Panc1 (cell line): ENCODE measurements around the gene TM9SF3. TPM values are rescaled to one million over a fixed set of nuclear protein-coding genes. Genes with fewer than 3 reads are reported as not detected.

Experiments
- ATAC-seq: fragments of 200-7000 bp; cut with Tn5 transposase; 2 replicates; pipeline ENCODE4 v1.9.1; 2020; ENCODE audit warnings: mild to moderate bottlenecking, moderate library complexity
- BruUV-seq: library from RNA; stranded (reverse); fragments of 400-500 nt; replicated peaks from 2 replicates; lab custom pipeline; 2021; lab: Mats Ljungman, UMichigan
- CTCF ChIA-PET: fragments of 300-600 bp; sonication (Branson Sonifier 250); formaldehyde crosslinking; loops from one replicate; lab custom pipeline; 2022; ENCODE audit warnings: antibody characterized with exemption; lab: Charles Lee
- POLR2A ChIA-PET: fragments of 300-600 bp; sonication (Branson Sonifier 250); formaldehyde crosslinking; loops from one replicate; lab custom pipeline; 2022; ENCODE audit warnings: antibody characterized with exemption; lab: Charles Lee
- DNase-seq: peaks from one replicate; pipeline ENCODE4 v3.0.0-alpha.2; 2010; ENCODE audit warnings: low read depth, low spot score
- H3K27ac ChIP-seq: 2 replicates; pipeline ENCODE4 v1.5.1; 2011; ENCODE audit warnings: mild to moderate bottlenecking, low read length, inconsistent platforms
- H3K27me3 ChIP-seq: fragments of 200-500 bp; sonication (Bioruptor generic); 2 replicates; pipeline ENCODE4 v1.6.0; 2014; ENCODE audit warnings: low read length, inconsistent platforms; ENCODE audit not compliant: control insufficient read depth, insufficient read depth
- H3K36me3 ChIP-seq: fragments of 200-500 bp; sonication (Bioruptor generic); 2 replicates; pipeline ENCODE4 v1.5.1; 2014; ENCODE audit warnings: inconsistent platforms, mild to moderate bottlenecking, low read length, moderate library complexity; ENCODE audit not compliant: control insufficient read depth, insufficient read depth
- H3K4me1 ChIP-seq: 2 replicates; pipeline ENCODE4 v1.5.1; 2011; ENCODE audit warnings: inconsistent platforms, mild to moderate bottlenecking, low read length, moderate library complexity; ENCODE audit not compliant: control insufficient read depth, insufficient read depth
- H3K4me3 ChIP-seq, 2 experiments: 2 replicates each; pipeline ENCODE4 v1.5.1; 2011 to 2012; ENCODE audit warnings: low read depth in 2 of 2, low read length in 2 of 2, mild to moderate bottlenecking in 2 of 2, inconsistent platforms in 1 of 2, moderate library complexity in 1 of 2
- H3K9me3 ChIP-seq: fragments of 200-500 bp; sonication (Bioruptor generic); 2 replicates; pipeline ENCODE4 v1.5.1; 2014; ENCODE audit warnings: low read depth, mild to moderate bottlenecking, inconsistent platforms, low read length, moderate library complexity; ENCODE audit not compliant: control insufficient read depth, insufficient read depth
- POLR2AphosphoS5 ChIP-seq: IDR thresholded peaks from 2 replicates; pipeline ENCODE4 v1.6.1; 2012; ENCODE audit warnings: mild to moderate bottlenecking, low read depth, low read length, moderate library complexity
- REST ChIP-seq, 2 experiments: IDR thresholded peaks; 2 replicates each; pipeline ENCODE4 v1.6.1; 2011 to 2012; ENCODE audit warnings: low read depth in 2 of 2, control low read depth in 1 of 2, low read length in 1 of 2, mild to moderate bottlenecking in 1 of 2, moderate library complexity in 1 of 2; ENCODE audit not compliant: insufficient read depth in 1 of 2
- SIN3A ChIP-seq: IDR thresholded peaks from 2 replicates; pipeline ENCODE4 v1.6.1; 2012; ENCODE audit warnings: low read depth, mild to moderate bottlenecking, low read length, moderate library complexity, borderline replicate concordance; ENCODE audit not compliant: insufficient read depth
- TCF7L2 ChIP-seq: IDR thresholded peaks from 2 replicates; pipeline ENCODE4 v1.6.1; 2011; ENCODE audit warnings: mild to moderate bottlenecking, low read depth, low read length, inconsistent platforms
- in situ Hi-C: cut with HindIII; loops from 2 replicates; pipeline ENCODE4 v1.10.0; 2016; ENCODE audit warnings: low sequenced_read_pairs, low pct_unique_long_range_greater_than_20kb
- intact Hi-C: fragments of 100-400 bp; cut with micrococcal nuclease; formaldehyde crosslinking; loops from one replicate; pipeline ENCODE4 v1.10.0; 2022; ENCODE audit not compliant: unreplicated experiment
- total RNA-seq: library from RNA; stranded (reverse); gene quantifications from one replicate; pipeline ENCODE4 v1.2.1, GENCODE V29; 2021; ENCODE audit not compliant: unreplicated experiment
- TF ChIP-seq, protein P1 (sequence below): fragments of 450-650 bp; IDR thresholded peaks from 2 replicates; pipeline ENCODE4 v1.5.1; 2017; ENCODE audit warnings: mild to moderate bottlenecking

The TM9SF3 gene
- total RNA-seq, 1 experiment from 2014 or later = 179 TPM

DNA sequence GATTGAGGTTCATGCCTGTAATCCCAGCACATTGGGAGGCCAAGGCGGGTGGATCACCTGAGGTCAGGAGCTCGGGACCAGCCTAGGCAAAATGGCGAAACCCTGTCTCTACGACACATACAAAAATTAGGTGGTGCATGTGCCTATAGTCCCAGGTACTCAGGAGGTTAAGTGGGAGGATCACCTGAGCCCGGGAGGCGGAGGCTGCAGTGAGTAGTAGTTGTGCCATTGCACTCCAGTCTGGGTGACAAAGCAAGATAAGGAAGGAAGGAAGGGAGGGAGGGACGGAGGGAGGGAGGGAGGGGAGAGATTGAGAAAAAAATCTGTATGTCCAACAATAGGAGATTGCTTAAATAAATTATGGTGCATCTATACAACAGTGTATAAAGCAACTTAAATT lies 86.3 kb downstream of the TM9SF3 start:
- ChIA-PET CTCF (interaction anchor here (0.7 kb wide), 1 partner anchor 154 kb away, joined by 3 read pairs; no protein-coding TSS in a partner anchor), POLR2A (no interaction called here)
- DNase-seq (no peak), ATAC-seq (no peak)
- no peaks in the 10 kb centered on the region for H3K36me3 ChIP-seq
- no peak overlapping the region for H3K4me3 ChIP-seq
- intact Hi-C loops (no loop called here), in situ Hi-C loops (no loop called here)
- no peak for TF ChIP-seq SIN3A
- TF ChIP-seq TCF7L2 = no peak
- TF ChIP-seq POLR2AphosphoS5 = no peak
- TF ChIP-seq, protein P1, sequence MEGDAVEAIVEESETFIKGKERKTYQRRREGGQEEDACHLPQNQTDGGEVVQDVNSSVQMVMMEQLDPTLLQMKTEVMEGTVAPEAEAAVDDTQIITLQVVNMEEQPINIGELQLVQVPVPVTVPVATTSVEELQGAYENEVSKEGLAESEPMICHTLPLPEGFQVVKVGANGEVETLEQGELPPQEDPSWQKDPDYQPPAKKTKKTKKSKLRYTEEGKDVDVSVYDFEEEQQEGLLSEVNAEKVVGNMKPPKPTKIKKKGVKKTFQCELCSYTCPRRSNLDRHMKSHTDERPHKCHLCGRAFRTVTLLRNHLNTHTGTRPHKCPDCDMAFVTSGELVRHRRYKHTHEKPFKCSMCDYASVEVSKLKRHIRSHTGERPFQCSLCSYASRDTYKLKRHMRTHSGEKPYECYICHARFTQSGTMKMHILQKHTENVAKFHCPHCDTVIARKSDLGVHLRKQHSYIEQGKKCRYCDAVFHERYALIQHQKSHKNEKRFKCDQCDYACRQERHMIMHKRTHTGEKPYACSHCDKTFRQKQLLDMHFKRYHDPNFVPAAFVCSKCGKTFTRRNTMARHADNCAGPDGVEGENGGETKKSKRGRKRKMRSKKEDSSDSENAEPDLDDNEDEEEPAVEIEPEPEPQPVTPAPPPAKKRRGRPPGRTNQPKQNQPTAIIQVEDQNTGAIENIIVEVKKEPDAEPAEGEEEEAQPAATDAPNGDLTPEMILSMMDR = no peak
- no peak for TF ChIP-seq REST (IDR thresholded peaks at IDR 0.05; ENCODE audit: insufficient read depth in 1 of 2, low read depth in 2 of 2, low read length in 1 of 2)
- H3K27me3 ChIP-seq = peaks cover 5% of the 10 kb centered on the region; the same call in 1 of the 2 replicates
- no TSS peak for BruUV-seq
- H3K27ac ChIP-seq = no peak overlapping the region
- no peaks in the 10 kb centered on the region for H3K4me1 ChIP-seq
- no peaks in the 10 kb centered on the region for H3K9me3 ChIP-seq

GRCh38 chr10:96500050-96500449 lies 86.8 kb downstream of the TM9SF3 start:
- intact Hi-C loops (no loop called here), in situ Hi-C loops (no loop called here)
- no peak for ATAC-seq
- H3K27ac ChIP-seq = no peak overlapping the region
- H3K4me1 ChIP-seq = no peaks in the 10 kb centered on the region
- no peaks in the 10 kb centered on the region for H3K9me3 ChIP-seq
- TF ChIP-seq TCF7L2 (no peak), POLR2AphosphoS5 (no peak), SIN3A (no peak), REST (IDR thresholded peaks at IDR 0.05; ENCODE audit: insufficient read depth in 1 of 2, low read depth in 2 of 2, low read length in 1 of 2) (no peak)
- TF ChIP-seq, protein P1 = no peak
- H3K36me3 ChIP-seq = no peaks in the 10 kb centered on the region
- CTCF ChIA-PET = interaction anchor here (0.7 kb wide), 1 partner anchor 153 kb away, joined by 3 read pairs; no protein-coding TSS in a partner anchor
- peaks cover 5% of the 10 kb centered on the region; the same call in 1 of the 2 replicates for H3K27me3 ChIP-seq
- POLR2A ChIA-PET = no interaction called here
- no TSS peak for BruUV-seq
- no peak overlapping the region for H3K4me3 ChIP-seq
- DNase-seq = no peak
